ENCODE data around the gene SEC24B.

- TF ChIP-seq CTCF (IDR thresholded peaks at IDR 0.05) (no peak), POLR2A (IDR thresholded peaks at IDR 0.05) (no peak)
Observed at GRCh38 chr4:109495514-109495913, 61.9 kb downstream of the SEC24B start.

All from esophagus squamous epithelium (tissue), 4 donors.